OCI-LY7 (cell line): Measurements from ENCODE around the gene CAPN13.

Experiments used
- EZH2phosphoT487 ChIP-seq: fragments of 200-600 bp; sonication (generic); IDR thresholded peaks from 2 replicates; pipeline ENCODE4 v1.6.1; 2018; ENCODE audit warnings: low read depth, borderline replicate concordance, mild to moderate bottlenecking, mixed run types, antibody characterized with exemption, low read length, moderate library complexity, mixed read lengths
- TF ChIP-seq, protein P1 (sequence below): fragments of 200-600 bp; sonication (generic); conservative IDR thresholded peaks from 2 replicates; pipeline ENCODE4 v1.5.1; 2014; ENCODE audit warnings: mild to moderate bottlenecking, antibody characterized with exemption, low read length, moderate library complexity, mixed read lengths

- TF ChIP-seq, protein P1, sequence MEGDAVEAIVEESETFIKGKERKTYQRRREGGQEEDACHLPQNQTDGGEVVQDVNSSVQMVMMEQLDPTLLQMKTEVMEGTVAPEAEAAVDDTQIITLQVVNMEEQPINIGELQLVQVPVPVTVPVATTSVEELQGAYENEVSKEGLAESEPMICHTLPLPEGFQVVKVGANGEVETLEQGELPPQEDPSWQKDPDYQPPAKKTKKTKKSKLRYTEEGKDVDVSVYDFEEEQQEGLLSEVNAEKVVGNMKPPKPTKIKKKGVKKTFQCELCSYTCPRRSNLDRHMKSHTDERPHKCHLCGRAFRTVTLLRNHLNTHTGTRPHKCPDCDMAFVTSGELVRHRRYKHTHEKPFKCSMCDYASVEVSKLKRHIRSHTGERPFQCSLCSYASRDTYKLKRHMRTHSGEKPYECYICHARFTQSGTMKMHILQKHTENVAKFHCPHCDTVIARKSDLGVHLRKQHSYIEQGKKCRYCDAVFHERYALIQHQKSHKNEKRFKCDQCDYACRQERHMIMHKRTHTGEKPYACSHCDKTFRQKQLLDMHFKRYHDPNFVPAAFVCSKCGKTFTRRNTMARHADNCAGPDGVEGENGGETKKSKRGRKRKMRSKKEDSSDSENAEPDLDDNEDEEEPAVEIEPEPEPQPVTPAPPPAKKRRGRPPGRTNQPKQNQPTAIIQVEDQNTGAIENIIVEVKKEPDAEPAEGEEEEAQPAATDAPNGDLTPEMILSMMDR = no peak
- no peak for TF ChIP-seq EZH2phosphoT487
Observed at GRCh38 chr2:30684996-30685395, 122.2 kb downstream of the CAPN13 start.
